Measurements from ENCODE around the gene SUSD3.

- no peak for TF ChIP-seq POLR2A (IDR thresholded peaks at IDR 0.05)
- TF ChIP-seq POLR2AphosphoS5 (IDR thresholded peaks at IDR 0.05), result no peak
These were observed 31.9 kb upstream of the SUSD3 start for GRCh38 chr9:93026640-93027039.
